Inflammatory macrophage treated with lipopolysaccharide for 1 hour (primary cell): ENCODE results near the gene SGIP1.

Source experiments
- DNase-seq, 2 donors: peaks; one replicate each; pipeline ENCODE4 v3.0.0-alpha.2; 2020 to 2022

Gene SGIP1

DNA sequence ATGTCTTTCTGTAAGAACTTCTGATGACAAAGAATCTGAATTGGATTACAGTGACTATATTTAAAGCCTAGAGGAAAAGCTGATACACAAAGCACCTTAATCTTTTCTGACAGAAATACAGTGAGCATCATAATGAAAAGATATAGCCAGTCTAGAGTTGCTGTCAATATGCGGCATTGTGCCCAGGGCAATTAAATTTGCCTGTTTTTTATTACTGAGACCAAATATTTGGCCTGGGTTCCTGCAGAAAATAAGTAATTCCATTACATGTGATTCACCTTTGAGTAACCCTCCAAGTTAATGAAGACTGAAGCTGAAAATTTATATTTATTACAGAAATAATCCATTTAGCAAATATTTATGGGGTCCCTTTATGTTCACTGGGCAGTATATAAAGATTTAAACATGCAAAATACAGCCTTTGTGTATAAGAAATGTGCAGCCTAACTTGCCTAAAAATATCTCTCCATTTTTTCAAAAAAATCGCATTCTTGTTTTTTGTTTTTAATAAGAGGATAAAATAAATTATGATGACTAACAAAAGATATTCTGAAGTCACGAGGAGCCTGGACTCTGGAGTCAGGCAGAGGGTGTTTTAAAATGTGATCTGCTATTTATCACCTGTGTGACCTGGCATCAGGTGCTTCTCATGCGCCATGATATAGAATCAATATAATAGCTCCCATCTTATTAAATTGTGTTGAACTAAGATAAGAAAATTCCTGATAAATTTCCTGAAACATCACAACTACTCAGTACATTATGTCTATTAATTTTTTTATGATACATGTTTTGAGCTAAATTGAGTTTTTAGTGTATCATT, 83.6 kb downstream of the SGIP1 start:
- no peak for DNase-seq

DNA sequence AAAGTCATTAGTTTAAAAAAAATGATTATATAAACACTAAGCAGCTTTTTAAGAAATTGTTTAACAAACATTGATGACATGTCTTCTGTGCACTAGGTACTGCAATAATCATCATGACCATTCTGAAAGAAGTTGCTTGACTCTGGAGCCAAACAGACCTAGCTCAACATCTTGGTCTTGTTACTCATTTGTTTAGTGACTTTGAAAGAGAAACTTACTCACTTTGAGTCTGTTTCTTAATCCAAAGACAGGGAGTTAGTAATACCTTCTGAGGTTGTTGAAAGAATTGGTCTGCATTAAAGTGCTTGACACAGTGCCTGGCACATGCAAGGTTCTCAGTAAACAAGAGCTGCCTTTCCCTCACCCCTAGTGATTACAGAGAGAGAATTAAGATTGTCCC, 84.4 kb downstream of the SGIP1 start:
- DNase-seq = no peak

DNA sequence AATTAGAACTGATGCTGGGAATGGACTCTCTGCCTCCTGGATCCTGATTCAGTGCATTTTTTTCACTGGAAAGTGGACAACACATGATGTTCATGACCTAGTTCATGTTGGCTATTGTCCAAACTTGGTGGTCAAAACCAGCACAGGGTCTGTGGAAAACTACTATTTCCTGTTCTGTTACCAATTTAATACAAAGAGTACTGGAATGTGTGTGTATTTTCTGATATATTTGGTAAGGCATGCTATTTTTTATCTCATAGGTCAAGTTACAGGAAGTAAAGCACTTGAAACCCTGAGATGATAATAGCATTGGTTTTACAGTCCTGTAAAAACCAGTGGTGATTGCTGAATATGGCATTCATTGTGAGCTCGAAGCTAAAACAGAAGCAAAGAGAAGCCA, 89.9 kb downstream of the SGIP1 start:
- no peak for DNase-seq

DNA sequence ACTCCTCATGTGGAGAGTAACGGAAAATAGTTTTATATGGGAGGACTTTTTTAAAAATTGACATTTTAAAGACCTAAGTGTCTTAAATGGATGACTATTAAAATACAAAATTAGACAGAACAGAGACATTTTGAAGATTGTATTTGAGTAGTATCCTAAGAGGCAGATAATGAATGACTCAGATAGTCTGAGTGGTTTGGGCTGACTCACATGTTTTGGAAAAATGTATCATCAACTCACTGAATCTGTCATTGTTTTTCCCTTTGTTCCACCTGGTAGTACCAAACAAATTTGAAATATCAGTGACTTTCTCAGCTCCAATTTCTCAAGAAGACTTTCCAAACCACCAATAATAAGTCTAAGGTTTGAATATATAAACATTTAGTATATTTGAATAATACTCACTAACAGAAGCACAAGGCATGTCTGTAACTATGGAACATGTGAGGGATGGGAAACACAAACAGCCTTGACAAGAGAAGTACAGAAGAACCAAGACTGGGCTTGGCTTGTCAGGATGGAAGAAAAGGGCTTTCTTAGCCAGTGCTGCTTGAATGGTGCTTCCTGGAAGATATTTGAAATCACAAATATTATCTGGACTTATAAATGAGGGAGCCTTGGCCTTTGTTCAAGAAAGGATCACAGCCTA, 90.6 kb downstream of the SGIP1 start:
- DNase-seq = no peak

DNA sequence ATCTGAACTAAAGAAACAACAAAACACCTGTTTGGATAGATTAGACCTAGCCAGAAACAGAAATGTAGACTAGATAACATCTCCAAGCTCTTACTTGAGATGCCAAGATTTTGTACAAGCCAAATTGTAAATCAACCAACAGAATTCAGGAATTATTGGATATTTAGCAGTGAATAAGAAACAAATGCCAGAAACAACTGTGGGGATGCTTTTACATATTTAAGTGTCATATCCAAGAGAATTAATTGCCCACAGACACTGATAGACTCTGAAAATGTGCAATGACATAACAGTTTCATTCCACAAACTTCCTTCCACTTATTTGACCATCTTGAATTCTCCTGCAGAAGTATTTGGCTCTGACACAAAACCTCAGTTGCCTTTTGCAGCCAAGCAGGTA, 92.3 kb downstream of the SGIP1 start:
- no peak for DNase-seq

DNA sequence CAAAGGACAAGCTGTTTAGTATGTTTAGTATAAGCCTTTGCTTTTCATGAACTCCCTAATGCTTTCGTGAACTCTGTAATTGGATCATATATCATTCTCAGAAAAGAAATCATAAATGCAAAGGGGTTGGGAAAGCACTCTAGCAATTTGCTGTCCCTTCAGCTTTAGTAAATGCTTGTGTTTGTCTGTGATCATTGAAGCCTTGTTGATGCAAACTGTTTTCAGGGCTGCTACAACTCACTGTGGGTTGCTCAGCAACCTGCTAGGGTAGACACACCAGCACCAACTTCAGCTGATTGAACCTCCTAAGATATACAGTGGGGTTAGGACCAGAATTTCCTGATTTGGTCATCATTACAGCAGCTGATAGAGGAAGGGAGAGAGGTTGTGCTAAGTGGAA, 95.0 kb downstream of the SGIP1 start:
- no peak for DNase-seq

DNA sequence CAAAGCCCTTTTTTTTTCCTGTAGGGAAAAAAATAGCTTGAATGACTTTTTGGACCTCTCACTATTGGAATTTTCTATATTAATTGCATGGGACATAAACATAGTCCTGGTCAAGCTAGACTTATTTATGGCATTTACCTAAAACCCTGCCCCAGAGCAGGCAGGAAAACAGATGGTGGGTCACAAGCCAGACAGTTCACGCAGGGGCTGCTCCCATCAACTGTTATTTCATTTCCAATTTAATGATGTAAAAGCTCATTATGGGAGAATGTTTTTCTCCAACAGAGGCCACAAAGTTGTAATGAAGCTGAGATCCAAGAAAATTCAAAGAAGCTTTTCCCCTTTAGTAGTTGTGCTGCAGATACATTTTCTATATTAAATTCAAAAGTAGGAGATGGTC, 99.2 kb downstream of the SGIP1 start:
- DNase-seq = no peak

DNA sequence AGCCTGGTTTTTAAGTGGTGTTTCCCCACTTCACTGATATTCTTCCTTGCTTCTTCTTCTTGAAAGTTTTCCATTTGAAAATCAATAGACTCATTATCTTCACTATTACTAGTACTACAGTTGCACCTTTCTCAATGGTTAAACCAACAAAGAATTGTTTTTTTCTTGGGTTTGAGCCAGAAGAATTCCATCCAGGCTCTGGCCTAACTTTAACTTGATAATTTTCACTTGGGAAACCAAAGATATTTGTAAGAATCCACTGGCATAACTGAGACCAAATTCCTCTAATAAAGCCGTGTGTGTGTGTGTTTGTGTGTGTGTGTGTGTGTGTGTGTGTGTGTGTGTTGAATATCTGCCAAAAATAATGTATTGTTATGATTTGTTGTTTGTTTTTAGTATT, 103.2 kb downstream of the SGIP1 start:
- DNase-seq = no peak

DNA sequence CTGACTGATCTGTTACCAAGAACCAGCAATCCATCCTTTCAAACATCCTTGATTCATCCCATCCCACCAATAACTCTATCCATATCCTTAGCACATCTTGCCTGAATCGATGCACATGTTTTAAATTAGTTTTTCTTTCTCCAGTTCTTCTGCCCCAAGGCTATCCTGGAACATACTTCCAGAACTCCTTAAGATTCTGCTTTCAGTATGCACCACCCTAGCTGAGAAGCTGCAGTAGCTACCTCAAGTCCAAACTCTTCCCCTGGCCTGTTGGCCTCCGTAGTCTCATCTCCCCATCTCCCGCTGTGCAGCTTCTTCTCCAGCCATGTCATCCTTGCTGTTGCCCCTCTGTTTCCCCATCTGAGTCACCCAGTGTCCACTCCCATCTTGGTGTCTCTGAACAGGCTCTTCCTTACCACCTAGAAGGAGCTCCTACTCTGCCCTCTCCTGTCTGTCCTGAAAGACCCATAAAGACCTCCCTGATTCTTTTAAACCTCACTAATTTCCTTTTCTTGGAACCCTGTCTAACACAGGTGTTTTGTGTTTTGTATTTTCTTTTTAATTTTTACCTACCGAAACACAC, 108.0 kb downstream of the SGIP1 start:
- no peak for DNase-seq

DNA sequence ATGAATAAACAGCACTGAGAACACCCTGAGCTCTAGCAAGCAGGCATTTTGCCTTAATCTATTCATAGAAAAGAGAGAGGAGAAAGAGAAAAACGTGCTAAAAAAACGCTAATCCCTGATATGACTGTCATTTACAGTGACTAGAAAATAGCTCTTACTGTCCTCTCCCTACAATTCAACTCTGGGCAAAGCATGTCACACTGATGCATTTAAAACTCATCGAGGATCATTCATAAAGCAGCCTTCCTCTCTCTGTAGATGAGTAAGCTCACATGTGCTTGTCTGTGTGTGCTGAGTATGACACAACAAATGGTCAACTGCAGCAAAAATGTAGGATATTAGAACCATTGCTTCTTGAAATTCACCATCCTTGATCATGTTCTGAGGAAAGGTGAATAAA, 109.0 kb downstream of the SGIP1 start:
- no peak for DNase-seq

DNA sequence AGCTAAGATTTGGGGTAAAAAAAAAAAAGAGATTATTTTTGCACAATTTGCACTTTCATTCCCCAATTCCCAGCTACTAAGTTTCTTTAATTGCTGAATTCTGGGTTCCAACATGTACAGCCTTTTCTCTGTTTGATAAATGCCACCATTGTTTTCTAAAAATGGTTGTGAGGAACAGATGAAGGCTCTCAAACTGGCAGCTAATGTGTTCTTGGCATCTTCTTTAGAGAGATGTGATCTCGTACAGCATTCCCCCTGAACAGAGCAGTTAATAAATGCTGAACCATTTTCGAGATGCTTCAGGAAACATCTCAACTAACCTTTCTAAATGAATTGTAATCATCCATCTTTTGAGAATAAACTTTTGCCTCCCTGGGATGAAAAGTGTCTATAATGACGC, 110.4 kb downstream of the SGIP1 start:
- no peak for DNase-seq

DNA sequence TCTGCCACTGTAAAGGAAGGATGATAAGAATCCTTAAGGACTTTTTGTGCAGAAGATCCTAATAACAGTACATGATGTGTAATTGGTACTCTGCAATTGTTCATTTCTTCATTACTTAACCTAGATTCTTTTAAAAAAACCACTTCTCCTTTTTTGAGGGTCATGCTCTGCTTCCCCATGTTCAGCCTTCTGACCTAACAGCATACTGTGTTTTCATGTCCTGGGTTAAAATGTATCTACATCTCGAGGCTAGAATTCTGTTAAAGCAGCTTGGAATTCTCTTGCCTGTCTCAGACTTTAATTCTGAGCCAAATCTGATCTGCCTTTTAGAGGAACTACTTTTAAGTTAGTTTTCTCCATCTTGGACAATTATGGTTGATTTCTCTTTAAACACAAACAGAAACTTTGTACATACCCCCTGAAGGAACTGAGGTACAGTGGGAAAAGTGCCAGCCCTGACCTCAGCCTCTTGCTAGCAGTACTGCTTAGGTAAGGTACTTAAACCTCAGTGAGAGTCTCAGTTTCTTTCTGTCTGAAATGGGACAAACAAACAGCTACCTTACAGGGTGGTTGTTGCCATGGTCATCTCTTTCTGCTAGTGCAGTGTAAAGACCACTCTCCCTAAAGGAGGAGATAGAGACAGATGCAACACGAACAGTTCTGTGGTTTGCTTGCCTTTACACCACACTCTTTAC, 115.1 kb downstream of the SGIP1 start:
- DNase-seq = peak; percentile 64 to 65

DNA sequence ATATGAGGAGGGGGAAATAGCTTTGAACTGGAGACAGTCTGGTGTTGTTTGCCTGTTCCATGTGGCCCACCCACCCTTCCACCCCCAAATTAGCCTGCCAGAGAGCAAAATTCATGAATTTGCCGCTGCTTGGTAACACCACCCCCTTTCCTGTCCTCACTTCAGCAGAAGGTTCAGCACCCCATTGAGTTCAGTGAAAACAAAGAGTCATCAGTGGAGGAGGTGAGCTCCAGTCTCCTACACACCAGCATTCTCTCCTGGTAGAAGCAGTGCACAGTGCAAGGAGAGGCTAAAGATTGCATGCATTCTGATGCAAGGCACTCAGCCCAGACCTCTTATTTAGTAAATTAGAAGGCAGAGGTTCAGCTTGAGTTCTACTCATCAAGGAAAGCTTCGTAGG, 118.6 kb downstream of the SGIP1 start:
- no peak for DNase-seq

DNA sequence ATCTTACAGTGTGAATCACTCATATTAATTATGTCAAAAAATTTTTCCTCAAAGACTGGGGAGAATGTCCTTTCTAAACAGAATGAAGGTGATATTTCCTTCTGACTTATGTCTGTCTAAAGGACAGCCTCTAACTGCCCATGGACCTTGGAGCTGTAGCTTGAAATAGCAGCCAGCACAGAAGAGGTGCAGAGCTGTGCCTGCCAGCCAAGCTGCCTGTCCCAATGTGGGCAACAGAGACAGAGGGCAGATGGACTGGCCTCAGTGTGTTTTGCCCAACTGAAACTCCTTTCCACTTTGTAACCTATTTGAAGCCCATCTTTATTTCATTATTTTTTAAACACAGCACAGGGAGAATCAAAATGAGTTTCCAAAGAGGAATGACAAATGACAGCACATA, 120.7 kb downstream of the SGIP1 start:
- DNase-seq = no peak

DNA sequence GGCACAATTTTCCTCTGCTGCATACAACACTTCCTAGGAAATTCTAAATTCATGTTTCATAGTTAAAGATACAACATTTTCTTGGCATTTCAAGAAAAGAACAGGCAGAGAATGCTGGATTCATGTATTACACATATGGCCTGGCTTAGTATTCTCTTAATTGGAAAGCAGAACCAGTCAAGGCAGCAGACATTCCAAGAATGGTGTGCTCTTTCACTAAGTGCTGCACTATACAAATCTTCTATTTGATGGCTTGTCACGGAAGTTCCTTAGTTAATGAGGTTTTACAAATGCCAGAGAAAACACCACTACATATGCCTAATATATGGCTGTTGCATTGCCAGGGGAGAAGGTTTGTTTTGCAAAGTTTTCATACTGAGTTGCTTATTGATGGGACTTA, 137.5 kb downstream of the SGIP1 start:
- no peak for DNase-seq

DNA sequence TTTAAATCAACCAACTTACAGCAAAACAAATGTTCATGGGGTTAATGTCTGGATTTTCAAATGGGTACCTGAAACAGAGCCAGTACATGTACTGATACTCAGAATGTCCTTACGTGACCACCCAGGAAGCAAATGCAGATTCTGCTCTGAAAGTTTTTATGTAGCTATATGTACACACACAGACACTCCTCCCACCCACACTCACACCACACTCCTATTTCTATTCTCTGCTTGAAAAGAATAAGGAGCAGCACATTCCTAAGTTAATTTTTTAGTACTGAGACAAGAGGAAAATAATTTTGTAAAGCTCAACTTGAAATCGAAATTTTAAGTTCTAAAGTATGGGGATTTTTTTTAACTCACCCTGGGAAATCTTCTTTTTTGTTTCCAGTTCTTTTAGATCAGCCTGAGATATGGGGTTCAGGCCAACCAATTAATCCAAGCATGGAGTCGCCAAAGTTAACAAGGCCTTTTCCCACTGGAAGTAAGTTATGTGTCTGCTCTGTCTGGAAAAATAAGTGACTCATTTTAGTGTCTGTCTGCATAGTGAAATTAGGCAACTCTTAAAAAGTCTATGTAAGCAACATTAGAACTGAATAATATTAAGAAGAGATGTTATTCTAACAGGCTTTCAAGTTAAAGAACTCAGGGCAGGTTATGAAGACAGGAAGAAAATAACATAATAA, 142.8 kb downstream of the SGIP1 start:
- DNase-seq = no peak

DNA sequence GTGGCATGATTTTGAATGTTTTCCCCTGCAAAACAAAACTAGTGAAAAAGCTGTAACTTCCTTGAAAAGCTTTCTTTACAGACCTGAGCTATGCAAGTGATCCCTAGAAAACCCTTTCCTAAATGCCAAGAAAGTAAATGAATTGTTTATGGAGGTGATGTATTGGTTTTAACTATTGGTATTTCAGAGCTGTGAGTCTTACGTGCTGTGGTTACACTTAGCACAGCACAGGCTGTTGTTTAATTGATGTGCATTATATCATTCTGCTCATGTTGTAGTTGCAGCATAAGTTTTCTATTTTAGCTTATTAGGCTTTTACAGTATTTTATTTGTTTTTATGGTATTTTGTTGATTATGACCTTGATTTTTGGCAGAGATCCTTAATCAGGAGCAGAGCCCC, 144.2 kb downstream of the SGIP1 start:
- DNase-seq = no peak

DNA sequence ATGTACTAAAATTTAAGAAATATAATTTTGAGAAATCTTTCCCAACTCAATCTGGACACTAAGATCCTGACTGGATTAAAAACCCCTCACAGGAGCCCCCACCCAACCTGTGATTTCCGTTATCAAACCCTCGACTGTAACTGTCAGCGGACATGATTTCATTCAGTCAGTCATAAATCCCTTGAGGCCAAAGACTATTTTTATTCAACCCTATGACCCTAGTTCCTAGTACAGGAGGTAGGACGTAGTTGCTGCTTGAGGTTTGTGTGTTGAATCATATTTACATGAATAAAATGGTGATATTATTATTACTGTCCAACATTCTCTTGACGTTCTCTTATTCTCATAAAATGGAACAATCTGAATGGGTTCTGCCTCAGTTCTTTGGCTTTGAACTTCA, 145.2 kb downstream of the SGIP1 start:
- DNase-seq = no peak

DNA sequence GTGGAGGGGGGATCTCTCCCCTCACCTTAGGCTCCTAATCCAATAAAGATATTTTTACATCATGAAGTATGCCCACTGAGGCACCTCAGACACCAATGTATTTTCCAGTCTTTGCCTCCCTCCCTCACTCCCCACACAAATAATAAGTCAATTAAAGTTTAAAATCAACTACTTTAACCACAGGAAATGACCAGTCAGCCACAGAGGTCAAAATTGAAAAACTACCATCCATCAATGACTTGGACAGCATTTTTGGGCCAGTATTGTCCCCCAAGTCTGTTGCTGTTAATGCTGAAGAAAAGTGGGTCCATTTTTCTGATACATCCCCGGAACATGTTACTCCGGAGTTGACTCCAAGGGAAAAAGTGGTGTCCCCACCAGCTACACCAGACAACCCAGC, 147.7 kb downstream of the SGIP1 start:
- DNase-seq = no peak

DNA sequence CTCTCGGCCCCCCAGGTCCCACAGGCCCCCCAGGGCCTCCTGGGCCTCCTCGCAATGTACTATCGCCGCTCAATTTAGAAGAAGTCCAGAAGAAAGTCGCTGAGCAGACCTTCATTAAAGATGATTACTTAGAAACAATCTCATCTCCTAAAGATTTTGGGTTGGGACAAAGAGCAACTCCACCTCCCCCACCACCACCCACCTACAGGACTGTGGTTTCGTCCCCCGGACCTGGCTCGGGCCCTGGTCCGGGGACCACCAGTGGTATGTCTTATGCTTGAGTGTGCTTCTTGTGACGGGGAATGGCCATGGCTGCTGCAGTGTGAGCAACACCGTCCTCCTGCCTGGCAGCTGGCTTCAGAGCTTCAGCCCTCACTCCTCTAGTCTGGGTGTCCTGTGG, 148.2 kb downstream of the SGIP1 start:
- DNase-seq = no peak

DNA sequence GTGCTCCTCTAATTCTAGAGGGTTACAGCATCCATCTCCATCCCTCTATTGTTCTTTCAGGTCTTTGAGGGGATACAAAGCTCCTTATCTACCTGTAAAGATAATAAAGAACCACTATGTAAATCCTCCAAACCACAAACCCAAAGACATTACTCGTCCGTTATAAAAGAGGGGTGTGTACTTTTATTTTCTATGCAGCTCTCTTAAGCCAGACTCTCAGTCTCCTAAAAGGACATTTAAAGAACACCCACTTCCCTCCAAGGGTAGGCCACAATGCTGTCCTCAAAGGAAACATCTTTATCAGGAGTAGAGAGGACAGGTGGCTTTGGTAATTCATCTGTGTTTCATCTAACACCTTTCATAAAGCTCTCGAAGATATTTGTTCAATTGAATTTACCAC, 150.4 kb downstream of the SGIP1 start:
- no peak for DNase-seq

DNA sequence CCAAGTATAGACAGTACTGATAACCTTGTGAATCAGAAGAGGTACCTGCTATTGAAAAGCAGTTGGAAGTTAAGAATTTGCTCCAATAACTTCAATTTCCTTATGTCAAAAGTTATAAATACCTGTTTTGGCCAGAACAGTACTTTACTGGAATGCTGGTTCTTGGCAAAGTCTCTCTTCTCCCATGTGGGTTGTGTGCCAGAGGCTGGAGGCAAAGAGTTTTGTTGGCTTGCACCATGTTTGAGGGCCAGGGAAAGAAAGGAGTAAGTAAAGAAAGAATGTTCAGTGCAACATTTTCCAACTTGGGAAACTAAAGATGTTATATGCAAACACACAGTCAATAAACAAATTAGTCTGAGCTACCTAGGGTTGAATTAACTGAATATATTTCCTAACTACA, 151.3 kb downstream of the SGIP1 start:
- no peak for DNase-seq

DNA sequence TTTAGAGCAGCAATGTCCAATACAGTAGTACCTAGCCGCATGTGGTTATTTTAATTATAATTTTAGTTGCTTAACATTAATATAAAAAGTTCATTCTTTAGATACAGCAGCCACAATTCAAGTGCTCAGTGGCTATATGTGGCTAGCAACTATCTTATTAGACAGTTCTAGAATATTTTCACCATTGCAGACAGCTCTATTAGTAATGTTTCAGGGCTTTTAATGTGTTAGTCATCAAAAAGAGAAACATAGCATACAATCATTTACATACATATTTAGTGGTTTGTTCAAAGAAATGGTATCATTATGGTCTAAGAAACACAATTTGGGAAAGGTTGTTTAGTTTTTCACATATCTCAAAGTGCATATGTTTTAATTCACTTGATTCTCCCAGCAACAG, 151.7 kb downstream of the SGIP1 start:
- DNase-seq = no peak
